HG02623 (cell line): ENCODE measurements around the gene ELSPBP1.
"Not testable (repeated sequence)": the region's sequence is repeated elsewhere in the genome, so short reads cannot be mapped to it uniquely, and the experiment has no call there.

Experiments used
- ATAC-seq: cut with Tn5 transposase; IDR thresholded peaks from one replicate; pipeline ENCODE4 v1.9.1; 2021; ENCODE audit warnings: moderate library complexity; ENCODE audit not compliant: unreplicated experiment

ELSPBP1 gene

DNA sequence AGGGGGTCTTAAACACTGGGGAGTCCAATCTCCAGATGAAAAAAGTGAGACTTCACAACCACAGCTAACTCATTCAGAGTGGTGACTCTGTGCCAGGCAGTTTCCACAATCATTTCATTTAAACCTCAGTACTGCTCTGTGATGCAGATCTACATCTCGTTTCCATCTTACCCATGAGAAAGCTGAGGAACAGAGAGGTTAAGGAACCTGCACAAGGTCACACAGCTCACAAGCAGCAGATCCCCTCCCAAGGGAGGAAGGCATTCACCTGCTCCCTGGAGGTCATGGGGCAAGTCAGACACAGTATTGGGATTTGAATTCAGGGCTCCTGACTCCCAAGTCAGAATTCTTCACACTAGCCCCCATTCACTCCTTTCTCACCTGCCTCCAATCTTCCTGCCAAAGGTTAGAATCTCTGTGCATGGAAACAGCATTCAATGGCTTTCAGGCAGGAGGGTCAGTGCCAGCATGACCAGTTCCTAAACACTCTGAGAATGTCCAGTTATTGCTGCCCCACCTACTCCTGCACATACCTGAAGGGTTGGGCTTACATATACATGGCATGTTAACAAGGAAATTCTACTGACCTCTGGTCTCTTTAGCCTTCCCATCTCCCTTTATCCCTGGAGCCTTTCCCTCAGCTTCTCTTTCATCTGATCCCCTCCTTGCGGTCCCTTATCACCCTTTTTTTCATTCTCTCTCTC, 47.6 kb downstream of the ELSPBP1 start:
- ATAC-seq = no peak

DNA sequence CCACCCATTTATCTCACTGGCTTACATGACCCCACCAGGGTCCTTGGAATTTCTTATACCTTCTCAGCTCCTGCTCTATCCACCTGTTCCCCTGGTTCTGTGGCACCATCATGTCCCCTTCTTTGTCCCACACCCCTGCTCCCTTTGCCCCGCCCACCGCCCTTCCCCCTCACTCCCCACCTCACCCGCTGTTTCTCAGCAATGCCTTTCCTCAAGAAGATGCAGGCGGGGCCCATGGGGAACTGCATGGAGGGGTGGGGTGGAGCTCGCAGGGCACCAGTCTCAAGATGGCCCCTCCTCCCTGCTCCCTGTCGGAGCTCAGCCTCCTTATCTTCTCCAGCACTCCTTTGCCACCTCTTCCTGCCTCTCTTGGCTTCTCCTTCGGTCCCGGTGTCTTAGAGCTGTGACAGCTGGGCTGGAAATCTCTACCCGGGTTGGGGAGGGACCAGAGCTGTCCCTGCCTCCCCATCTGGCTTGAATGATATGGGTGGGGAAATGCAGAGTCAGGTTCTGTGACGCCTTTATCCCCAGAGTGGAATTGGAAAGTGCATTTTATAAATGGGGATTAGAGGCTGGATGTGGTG, 49.3 kb downstream of the ELSPBP1 start, which contains the start of gene CABP5:
Gene CABP5, minus strand, starts transcription at position 405 of the 584 bp plus-strand sequence. Its CDS starts 157 bp downstream, at position 248.
- ATAC-seq = no peak

DNA sequence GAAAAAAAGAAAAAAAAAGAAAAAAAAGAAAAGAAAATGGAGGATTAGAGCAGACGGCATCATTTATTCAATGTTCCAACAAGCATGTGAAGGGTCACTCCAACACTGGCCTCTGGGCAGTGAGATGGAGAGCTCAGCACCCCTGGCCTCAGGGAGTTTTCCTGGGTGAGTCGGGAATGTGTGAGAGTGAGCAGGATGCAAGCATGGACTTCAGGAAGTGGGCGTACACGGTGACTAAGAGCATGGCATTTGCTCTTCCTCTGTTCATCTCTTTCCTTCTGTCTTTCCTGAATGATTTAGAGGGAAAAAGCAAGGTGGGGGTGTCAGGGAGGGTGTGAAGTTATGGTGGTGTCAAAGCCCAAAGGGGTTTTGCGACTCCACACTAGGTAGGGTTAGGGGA, 50.1 kb downstream of the ELSPBP1 start:
- no peak for ATAC-seq

DNA sequence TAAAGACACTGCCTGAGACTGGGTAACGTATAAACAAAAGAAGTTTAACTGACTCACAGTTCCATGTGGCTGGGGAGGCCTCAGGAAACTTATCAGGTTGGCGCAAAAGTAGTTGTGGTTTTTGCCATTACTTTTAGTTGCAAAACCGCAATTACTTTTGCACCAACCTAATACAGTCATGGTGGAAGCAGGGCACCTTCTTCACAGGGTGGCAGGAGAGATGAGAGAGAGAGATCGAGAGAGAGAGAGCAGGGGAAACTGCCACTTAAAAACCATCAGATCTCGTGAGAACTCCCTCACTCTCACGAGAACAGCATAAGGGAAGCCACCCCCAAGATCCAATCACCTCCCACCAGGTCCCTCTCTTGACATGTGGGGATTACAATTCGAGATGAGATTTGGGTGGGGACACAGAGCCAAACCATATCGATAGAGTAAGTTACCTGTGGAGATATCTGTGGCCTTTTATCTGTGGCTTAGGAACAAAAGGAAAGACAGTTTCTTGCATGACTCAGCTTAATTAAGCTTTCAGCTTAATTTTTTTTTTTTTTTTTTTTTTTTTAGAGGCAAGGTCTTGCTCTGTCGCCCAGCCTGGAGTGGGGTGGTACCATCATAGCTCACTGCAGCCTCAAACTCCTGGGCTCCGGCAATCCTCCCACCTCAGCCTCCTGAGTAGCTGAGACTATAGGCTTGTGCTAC, 57.1 kb downstream of the ELSPBP1 start:
- ATAC-seq = no peak

DNA sequence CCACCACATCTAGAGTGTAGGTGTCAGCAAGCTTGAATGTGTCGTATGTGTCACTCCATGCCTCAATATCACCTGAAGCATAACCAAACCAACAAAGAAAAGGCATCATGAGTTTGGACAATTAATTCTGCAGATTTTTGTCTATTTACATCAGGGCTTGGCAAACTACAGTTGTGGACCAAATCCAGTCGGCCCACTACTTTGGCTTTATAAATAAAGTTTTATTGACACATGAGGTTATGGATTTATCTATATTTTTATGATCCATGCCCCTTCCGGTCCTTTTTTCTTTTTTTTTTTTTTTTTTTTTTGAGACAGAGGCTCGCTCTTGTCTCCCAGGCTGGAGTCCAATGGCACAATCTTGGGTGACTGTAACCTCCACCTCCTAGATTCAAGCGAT, 58.6 kb downstream of the ELSPBP1 start:
- no peak for ATAC-seq

DNA sequence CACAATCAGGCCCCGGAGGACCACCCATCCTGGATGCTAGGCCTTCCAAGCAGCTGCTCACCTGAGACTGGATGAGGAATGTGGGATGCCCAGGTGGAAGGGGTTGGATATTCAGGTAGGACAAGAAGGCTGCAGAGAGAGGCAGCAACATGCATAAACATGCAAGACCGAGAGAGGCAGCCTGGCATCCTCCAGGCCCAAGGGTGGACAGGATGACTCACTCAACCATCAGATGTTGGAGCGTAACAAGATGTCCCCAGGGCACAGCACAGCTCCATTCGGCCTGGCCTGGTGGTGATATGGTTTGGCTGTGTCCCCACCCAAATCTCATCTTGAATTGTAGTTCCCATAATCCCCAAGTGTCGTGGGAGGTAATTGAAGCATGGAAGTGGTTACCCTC, 59.4 kb downstream of the ELSPBP1 start:
- ATAC-seq = no peak

DNA sequence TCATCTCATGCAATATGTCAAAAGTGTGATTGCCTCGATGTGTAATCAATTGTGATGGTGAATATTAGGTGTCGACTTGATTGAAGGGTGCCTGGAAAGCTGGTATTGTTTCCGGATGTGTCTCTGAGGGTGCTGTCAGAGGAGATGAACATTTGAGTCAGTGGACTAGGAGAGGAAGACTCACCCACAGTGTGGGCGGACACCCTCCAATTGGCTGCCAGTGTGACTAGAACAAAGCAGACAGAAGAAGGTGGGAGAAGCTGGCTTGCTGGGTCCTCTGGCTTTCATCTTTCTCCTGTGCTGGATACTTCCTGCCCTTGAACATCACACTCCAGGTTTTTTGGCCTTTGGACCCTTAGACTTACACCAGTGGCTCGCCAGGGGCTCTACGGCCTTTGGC, 64.9 kb downstream of the ELSPBP1 start:
- no peak for ATAC-seq

DNA sequence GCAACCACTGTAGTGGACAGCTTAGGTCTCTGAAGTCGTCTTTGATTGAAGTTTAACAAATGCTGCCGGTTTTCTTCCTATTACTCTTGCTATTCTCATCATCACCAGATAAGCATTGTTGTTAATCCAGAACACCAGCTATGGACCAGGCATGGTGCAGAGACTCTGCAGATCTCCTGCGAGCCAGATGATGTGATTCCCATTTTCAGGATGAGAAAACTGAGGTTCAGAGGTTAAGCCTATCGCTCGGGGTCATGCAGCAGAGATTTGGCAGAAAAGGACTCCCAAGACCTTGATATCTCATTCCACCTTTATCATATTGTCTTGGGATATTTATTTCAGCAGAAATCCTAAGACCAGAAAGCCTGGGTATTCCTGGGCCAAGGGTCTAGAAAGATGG, 65.9 kb downstream of the ELSPBP1 start:
- ATAC-seq = no peak

DNA sequence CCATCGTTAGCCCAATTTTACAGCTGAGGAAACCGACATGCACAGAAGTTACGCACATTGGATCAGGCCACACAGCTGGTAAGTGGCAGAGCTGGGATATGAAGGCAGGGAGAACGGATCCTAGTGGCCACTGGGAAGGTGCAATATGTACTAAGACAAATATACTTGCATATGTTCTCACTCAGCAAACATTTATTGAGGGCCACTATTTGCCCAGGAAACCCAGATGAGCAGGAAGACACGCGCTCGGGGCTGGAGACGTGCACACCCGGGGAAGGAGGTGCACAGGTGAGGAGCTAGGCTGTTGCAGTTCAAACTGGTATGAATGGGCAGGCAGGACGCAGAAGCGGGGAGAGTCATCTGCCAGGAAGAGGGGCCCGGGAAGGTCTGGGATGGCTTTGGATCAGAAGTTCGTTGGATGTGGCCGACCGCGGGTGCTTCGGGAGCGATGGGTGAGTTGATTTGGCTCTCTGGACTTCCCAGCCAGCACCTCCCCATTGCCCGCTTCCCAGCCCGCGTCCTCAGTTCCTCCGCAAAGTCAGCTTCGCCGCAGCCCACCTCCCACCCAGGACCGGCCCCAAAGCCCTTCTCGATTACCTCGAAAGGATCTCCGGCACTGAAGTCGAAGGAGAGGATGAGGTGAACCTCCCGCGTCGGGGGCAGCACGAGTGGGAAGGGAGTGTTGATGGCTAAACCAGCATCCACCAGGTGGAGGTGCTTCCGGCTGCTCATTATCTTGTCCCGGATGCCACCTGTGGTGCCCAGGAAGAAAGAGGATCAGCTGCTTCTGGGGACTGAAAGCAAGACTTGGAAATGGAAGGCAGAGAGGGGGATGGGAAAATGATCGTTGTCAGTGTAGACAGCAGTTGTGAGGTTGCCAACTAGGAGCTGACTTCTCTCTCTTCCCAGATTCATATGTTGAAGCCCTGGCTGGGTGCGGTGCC, 67.2 kb downstream of the ELSPBP1 start:
- no peak for ATAC-seq

DNA sequence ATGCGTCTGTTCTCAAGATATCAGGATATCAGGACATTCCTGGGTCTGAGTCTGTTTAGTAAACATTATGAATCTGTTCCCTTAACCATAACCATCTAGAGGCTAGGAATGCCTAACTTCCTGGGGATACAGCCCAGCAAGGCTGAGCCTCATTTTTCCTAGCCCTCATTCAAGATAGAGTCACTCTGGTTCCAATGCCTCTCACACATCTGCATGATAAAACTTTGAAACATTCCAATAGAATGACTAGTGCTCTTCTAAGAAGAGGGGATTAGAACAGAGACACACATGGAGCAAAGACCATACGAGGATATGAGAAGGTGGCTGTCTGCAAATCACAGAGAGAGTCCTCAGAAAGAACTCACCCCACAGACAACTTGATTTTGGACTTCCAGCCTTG, 70.1 kb downstream of the ELSPBP1 start:
- ATAC-seq = no peak

DNA sequence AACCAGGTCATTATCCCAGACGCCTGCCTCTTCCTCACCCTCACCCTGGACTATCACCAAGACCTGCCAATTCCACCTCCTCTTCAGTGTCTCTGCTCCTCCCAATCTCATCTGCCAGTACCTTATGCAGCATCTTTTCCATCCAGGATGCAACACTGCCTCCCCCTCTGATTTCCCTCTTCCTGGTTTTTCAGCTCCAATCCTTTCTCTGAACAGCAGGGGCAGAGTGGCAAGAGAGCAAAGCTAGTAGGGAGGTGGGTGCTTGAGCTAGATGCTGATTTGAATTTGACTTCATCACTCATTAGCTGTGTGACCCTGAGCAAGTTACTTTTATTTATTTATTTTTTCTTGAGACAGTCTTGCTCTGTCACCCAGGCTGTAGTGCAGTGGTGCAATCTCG, 75.0 kb downstream of the ELSPBP1 start:
- no peak for ATAC-seq

DNA sequence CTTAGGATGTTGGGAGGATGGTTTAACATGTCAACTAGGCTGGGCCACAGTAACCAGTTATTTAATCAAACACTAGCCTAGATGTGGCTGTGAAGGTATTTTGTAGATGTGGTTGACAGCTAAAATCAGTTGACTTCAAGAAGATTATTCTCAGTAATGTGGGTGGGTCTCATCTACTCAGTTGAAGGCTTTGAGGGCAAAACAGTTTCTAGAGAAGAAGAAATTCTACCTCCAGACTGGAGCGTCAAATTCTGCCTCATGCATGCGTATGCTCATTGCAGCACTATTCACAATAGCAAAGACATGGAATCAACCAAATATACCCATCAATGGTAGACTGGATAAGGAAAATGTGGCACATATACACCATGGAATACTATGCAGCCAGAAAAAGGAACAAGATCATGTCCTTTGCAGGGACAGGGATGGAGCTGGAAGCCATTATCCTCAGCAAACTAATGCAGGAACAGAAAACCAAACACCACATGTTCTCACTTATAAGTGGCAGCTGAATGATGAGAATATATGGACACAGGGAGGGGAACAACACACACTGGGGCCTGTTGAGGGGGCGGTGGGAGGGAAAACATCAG, 75.8 kb downstream of the ELSPBP1 start:
- not testable (repeated sequence) for ATAC-seq
